NCI-H460 (cell line): Measurements from ENCODE around the gene MYG1. TPM values are rescaled to one million over a fixed set of nuclear protein-coding genes. Genes with fewer than 3 reads are reported as not detected.
A peak's percentile ranks its signal among the peaks of the same experiment; 100 is the strongest.

Experiments used
- DNase-seq: peaks from one replicate; pipeline ENCODE4 v3.0.0-alpha.2; 2016; ENCODE audit warnings: low read depth; ENCODE audit errors: extremely low read depth
- total RNA-seq: library from RNA; depleted of rRNA; stranded (reverse); fragments of >200 nt; shearing (Covaris generic); gene quantifications from 2 replicates; pipeline ENCODE4 v1.2.3, GENCODE V29; 2014; rRNA removed

The MYG1 gene
- total RNA-seq, 1 experiment from 2014 or later: 112 TPM

DNA sequence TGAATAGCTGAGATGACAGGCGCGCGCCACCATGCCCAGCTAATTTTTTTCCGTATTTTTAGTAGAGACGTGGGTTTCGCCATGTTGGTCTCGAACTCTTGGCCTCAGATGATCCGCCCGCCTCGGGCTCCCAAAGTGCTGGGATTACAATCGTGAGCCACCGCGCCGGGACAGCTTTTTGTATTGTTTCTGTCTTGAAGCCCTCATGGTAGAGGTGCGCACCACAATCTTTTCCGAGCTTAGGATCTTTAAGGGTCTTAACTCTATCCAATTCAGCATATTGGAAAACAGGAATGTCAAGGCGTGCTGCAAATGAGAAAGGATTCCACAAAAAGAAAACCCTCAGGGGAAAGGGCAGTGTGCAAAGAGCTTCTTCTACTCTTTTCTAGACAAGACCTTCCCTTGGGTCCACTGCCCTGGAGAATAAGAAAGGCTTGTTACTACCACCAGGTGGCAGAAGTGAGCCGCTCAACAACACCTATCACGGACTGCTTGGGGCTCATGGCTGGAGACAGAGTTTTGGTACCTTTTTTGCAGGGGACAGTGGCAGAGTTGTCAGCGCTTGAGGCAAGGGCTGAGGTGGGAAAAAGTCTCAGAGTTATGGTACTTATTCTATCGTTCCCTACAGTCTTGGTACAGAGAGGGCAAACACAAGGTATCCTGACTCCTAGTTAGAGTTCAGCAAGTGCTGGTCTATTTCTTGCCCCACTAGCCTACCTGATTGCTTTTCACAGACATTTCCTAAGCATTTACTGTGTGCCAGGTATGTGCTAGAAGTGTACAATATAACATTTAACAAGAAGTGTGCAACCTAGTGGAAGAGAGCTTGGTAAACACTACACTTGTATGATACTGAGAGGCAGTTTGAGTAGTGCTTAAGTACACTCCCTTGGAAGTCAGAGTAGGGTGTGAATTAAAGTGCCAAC lies 53.1 kb downstream of the MYG1 start:
- peak; percentile 89 for DNase-seq

DNA sequence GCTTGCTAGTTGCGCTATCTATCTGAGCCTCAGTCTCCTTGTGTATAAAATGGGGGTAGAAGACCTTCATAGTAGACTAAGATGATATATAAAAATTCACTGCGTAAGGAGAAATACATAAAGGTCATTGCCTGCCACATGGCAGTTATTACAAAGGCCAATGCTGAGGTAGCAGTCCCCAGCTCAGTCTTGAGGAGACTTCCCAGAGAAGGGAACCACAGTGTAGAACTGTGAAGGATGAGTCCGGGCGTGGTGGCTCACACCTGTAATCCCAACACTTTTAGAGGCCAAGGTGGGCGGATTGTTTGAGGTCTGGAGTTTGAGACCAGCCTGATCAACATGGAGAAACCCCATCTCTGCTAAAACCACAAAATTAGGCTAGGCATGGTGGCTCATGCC lies 53.8 kb downstream of the MYG1 start:
- DNase-seq: no peak

DNA sequence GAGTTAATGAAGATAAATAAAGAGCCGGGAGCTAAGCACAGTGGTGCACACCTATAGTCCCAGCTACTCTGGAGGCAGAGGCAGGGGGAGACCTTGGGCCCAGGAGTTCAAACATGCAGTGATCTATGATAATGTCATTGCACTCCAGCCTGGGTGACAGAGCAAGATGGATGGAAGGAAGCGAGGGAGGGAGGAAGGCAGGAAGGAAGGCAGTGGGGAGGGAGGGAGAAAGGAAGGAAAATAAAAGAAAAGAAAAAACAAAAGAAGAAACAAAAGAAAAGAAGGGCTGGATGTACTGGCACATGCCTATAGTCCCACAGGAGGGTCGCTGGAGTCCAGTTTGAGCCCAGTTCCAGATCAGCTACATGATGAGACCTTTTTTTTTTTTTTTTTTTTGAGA lies 55.6 kb downstream of the MYG1 start:
- no peak for DNase-seq

Other genes starting within 250 kb of the MYG1 start
- 12.1 and 16.9 TPM in 2 replicates for gene TNS2, start 249.6 kb upstream of the MYG1 start, total RNA-seq
- 24.4 and 28.5 TPM in 2 replicates for gene SPRYD3, start 220.3 kb upstream of the MYG1 start, total RNA-seq
- gene IGFBP6, start 202.0 kb upstream of the MYG1 start, total RNA-seq: 53.1 and 54.9 TPM in 2 replicates
- not detected in 2 replicates for gene SOAT2, start 196.2 kb upstream of the MYG1 start, total RNA-seq
- gene ZNF740, start 119.0 kb upstream of the MYG1 start, total RNA-seq: 12.3 and 14.9 TPM in 2 replicates
- gene CSAD, start 118.8 kb upstream of the MYG1 start, total RNA-seq: 5.6 and 12.6 TPM in 2 replicates
- not detected in 2 replicates for gene ITGB7, start 92.4 kb upstream of the MYG1 start, total RNA-seq
- gene RARG, start 67.5 kb upstream of the MYG1 start, total RNA-seq: 8.5 and 12.0 TPM in 2 replicates
- 12.3 and 15.7 TPM in 2 replicates for gene ESPL1, start 31.4 kb upstream of the MYG1 start, total RNA-seq
- 346 and 357 TPM in 2 replicates for gene PFDN5, start 4.2 kb upstream of the MYG1 start, total RNA-seq
- 92.3 and 98.9 TPM in 2 replicates for gene AAAS, start 21.9 kb downstream of the MYG1 start, total RNA-seq
- gene SP7, start 36.7 kb downstream of the MYG1 start, total RNA-seq: not detected in 2 replicates
- gene SP1, start 80.5 kb downstream of the MYG1 start, total RNA-seq: 49.4 and 51.7 TPM in 2 replicates
- 0.15 TPM in 1 of 2 replicates, not detected in the other for gene AMHR2, start 124.2 kb downstream of the MYG1 start, total RNA-seq
- gene PRR13, start 142.0 kb downstream of the MYG1 start, total RNA-seq: 119 and 129 TPM in 2 replicates
- gene PCBP2, start 152.4 kb downstream of the MYG1 start, total RNA-seq: 215 and 326 TPM in 2 replicates
- gene MAP3K12, start 199.8 kb downstream of the MYG1 start, total RNA-seq: 4.5 and 6.3 TPM in 2 replicates
- gene TARBP2, start 201.6 kb downstream of the MYG1 start, total RNA-seq: 33.9 and 34.6 TPM in 2 replicates
- gene NPFF, start 207.8 kb downstream of the MYG1 start, total RNA-seq: 1.0 TPM in 1 of 2 replicates, not detected in the other